Endothelial cell of umbilical vein (primary cell): Measurements from ENCODE around the gene FAM83D. TPM values are rescaled to one million over a fixed set of nuclear protein-coding genes. Genes with fewer than 3 reads are reported as not detected.

ENCODE experiments used
- BruUV-seq: library from RNA; stranded (reverse); fragments of 400-500 nt; replicated peaks from 2 replicates; lab custom pipeline; 2021; lab: Mats Ljungman, UMichigan
- CTCF ChIA-PET: fragments of 300-600, 350-600 bp; sonication (Branson Sonifier 250); formaldehyde crosslinking; loops from one replicate; lab custom pipeline; 2021; ENCODE audit warnings: antibody characterized with exemption, inconsistent platforms; lab: Charles Lee
- POLR2A ChIA-PET: fragments of 300-600, 350-600 bp; sonication (Branson Sonifier 250); formaldehyde crosslinking; loops from one replicate; lab custom pipeline; 2021; ENCODE audit warnings: antibody characterized with exemption, inconsistent platforms; lab: Charles Lee
- DNase-seq: peaks from one replicate; pipeline ENCODE4 v3.0.0-alpha.2; 2011; ENCODE audit warnings: low read depth, low spot score
- FAIRE-seq: peaks from 2 replicates; lab custom pipeline; 2011; peaks lifted over from hg19 to GRCh38; lab: Jason Lieb, UNC
- H2AFZ ChIP-seq: 2 replicates; pipeline ENCODE4 v1.6.0; 2012; ENCODE audit warnings: low read depth, low read length, control low read depth, inconsistent platforms
- H3K27ac ChIP-seq: 2 replicates; pipeline ENCODE4 v1.5.1; 2011; ENCODE audit warnings: low read depth, mild to moderate bottlenecking, control low read depth, low read length, moderate library complexity; ENCODE audit not compliant: insufficient read depth
- H3K27me3 ChIP-seq, 2 experiments: 2 replicates each; pipeline versions ENCODE4 v1.6.0 to v1.6.1; 2011; ENCODE audit warnings: low read length in 2 of 2, mixed read lengths in 1 of 2; ENCODE audit not compliant: control insufficient read depth in 2 of 2, insufficient read depth in 2 of 2
- H3K36me3 ChIP-seq, 2 experiments: 2 replicates in 1 of 2; 3 replicates in 1 of 2; pipeline ENCODE4 v1.5.1; 2011; ENCODE audit warnings: low read length in 2 of 2, mild to moderate bottlenecking in 1 of 2, moderate library complexity in 1 of 2; ENCODE audit not compliant: control insufficient read depth in 2 of 2, insufficient read depth in 2 of 2; ENCODE audit errors: extremely low read depth in 1 of 2
- H3K4me1 ChIP-seq: 3 replicates; pipeline ENCODE4 v1.5.1; 2011; ENCODE audit warnings: mild to moderate bottlenecking, low read length; ENCODE audit not compliant: control insufficient read depth, insufficient read depth; ENCODE audit errors: extremely low read depth
- H3K4me2 ChIP-seq: 2 replicates; pipeline ENCODE4 v1.6.1; 2011; ENCODE audit warnings: low read length, control low read depth, mixed read lengths; ENCODE audit not compliant: insufficient read depth
- H3K4me3 ChIP-seq, 3 experiments: fragments of 200-600 bp in 1 of 3; sonication (generic), shearing (Covaris generic) in 1 of 3; replicated peaks in 1 of 3; 2 replicates each; pipeline ENCODE4 v1.5.1; 2011 to 2016; ENCODE audit warnings: control low read depth in 3 of 3, low read length in 3 of 3, mild to moderate bottlenecking in 2 of 3, inconsistent platforms in 1 of 3, low read depth in 1 of 3, moderate library complexity in 1 of 3; ENCODE audit not compliant: insufficient read depth in 1 of 3
- H3K79me2 ChIP-seq: 2 replicates; pipeline ENCODE4 v1.6.0; 2012; ENCODE audit warnings: low read length, inconsistent platforms; ENCODE audit not compliant: control insufficient read depth, insufficient read depth
- H3K9ac ChIP-seq: replicated peaks from 2 replicates; pipeline ENCODE3; 2011; ENCODE audit warnings: low read length, control low read depth; ENCODE audit not compliant: insufficient read depth; ENCODE audit errors: extremely low read depth
- H3K9me1 ChIP-seq: replicated peaks from 3 replicates; pipeline ENCODE4 v1.6.0; 2011; ENCODE audit warnings: mild to moderate bottlenecking, low read length; ENCODE audit not compliant: control insufficient read depth, insufficient read depth; ENCODE audit errors: extremely low read depth
- H3K9me3 ChIP-seq: replicated peaks from 2 replicates; pipeline ENCODE4 v1.5.1; 2012; ENCODE audit warnings: low read length, inconsistent platforms; ENCODE audit not compliant: control insufficient read depth, insufficient read depth
- H4K20me1 ChIP-seq: replicated peaks from 2 replicates; pipeline ENCODE3; 2011; ENCODE audit warnings: mild to moderate bottlenecking, low read length; ENCODE audit not compliant: control insufficient read depth, insufficient read depth; ENCODE audit errors: extremely low read depth
- EZH2 ChIP-seq: IDR thresholded peaks from 2 replicates; pipeline ENCODE4 v1.6.1; 2012; ENCODE audit warnings: borderline replicate concordance, low read depth, mild to moderate bottlenecking, moderate library complexity, low read length, inconsistent platforms; ENCODE audit not compliant: severe bottlenecking
- FOS ChIP-seq: IDR thresholded peaks from 2 replicates; pipeline ENCODE4 v1.6.1; 2011; ENCODE audit warnings: mild to moderate bottlenecking, low read length, moderate library complexity, borderline replicate concordance; ENCODE audit not compliant: insufficient read depth
- GATA2 ChIP-seq: IDR thresholded peaks from 2 replicates; pipeline ENCODE4 v1.7.0; 2011; ENCODE audit warnings: low read depth, mild to moderate bottlenecking, moderate library complexity, mixed read lengths, low read length; ENCODE audit not compliant: insufficient read length, insufficient read depth
- JUN ChIP-seq: IDR thresholded peaks from 2 replicates; pipeline ENCODE4 v1.6.1; 2011; ENCODE audit warnings: borderline replicate concordance, low read depth; ENCODE audit not compliant: insufficient read length, insufficient read depth
- MYC ChIP-seq: IDR thresholded peaks from one replicate; pipeline ENCODE4 v1.6.1; 2011; ENCODE audit warnings: mild to moderate bottlenecking, low read depth, low read length
- POLR2A ChIP-seq: IDR thresholded peaks from 2 replicates; pipeline ENCODE4 v1.6.1; 2012; ENCODE audit warnings: low read depth, mild to moderate bottlenecking, control low read depth, low read length
- POLR2AphosphoS5 ChIP-seq: IDR thresholded peaks from 2 replicates; pipeline ENCODE4 v1.6.1; 2012; ENCODE audit warnings: low read depth, mild to moderate bottlenecking, control low read depth, low read length, moderate library complexity; ENCODE audit not compliant: insufficient read depth
- dilution Hi-C: fragments of 300-500 bp; cut with MboI; formaldehyde crosslinking; loops from one replicate; pipeline ENCODE4 v1.15.0; 2019; ENCODE audit warnings: low sequenced_read_pairs; ENCODE audit not compliant: extremely low pct_ligation_motif_present
- intact Hi-C: fragments of 100-400 bp; cut with micrococcal nuclease; formaldehyde crosslinking; loops from one replicate; pipeline ENCODE4 v1.10.0; 2022
- polyA plus RNA-seq, 4 experiments: library from polyadenylated mRNA; depleted of rRNA in 3 of 4; stranded (reverse) in 3 of 4; unstranded in 1 of 4; fragments of >200 nt; gene quantifications; 2 replicates each; pipeline versions ENCODE4 v1.2.1 to v1.2.3, GENCODE V29; 2011 to 2012; ENCODE audit warnings: missing spikeins in 1 of 4
- total RNA-seq: library from RNA; stranded (reverse); gene quantifications from 2 replicates; pipeline ENCODE4 v1.2.3, GENCODE V29; 2021
- TF ChIP-seq, protein P1 (sequence below): IDR thresholded peaks from 2 replicates; pipeline ENCODE4 v1.6.1; 2011; ENCODE audit not compliant: insufficient read depth, insufficient read length
- TF ChIP-seq, protein P2 (sequence below), 2 donors: IDR thresholded peaks; 1 replicate in 1 of 2; 2 replicates in 1 of 2; pipeline ENCODE4 v1.5.1; 2011; ENCODE audit warnings: low read length in 2 of 2, mild to moderate bottlenecking in 2 of 2, moderate library complexity in 2 of 2, control low read depth in 1 of 2, inconsistent platforms in 1 of 2, low read depth in 1 of 2; ENCODE audit not compliant: insufficient read depth in 1 of 2; ENCODE audit errors: extremely low read depth in 1 of 2

The FAM83D gene
- total and polyA plus RNA-seq, 2 donors (not counting 3 experiments of a cell fraction or from before 2014, with no cell fraction given): 41.0 to 46.0 TPM

DNA sequence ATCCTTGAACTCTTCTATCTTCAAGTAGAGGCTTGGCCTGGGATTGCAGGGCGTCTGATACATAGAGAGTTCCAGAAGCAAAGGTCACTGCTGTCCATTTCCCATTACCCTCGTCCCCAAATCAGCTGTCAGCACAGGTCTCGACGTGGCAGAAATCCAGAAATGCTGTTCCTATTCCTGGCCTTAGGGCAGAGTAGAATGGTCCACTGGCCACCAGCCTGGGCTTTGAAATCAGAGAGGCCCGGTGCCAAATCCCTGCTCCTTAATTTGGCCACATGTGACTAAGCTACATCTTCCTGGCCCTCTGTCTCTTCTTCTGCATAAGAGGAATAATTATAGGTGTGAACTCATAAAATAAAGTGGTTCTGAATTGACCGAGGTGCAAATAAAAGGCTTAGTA is 40.9 kb upstream of the FAM83D start:
- no TSS peak for BruUV-seq
- ChIA-PET CTCF (interaction anchor here (0.8 kb wide), 1 partner anchor 10 kb away, joined by 3 read pairs; no protein-coding TSS in a partner anchor), POLR2A (no interaction called here)
- H3K36me3 ChIP-seq: peaks cover 0 to 14% of the 10 kb centered on the region in 2 experiments
- no peak overlapping the region for H3K27ac ChIP-seq
- DNase-seq (no peak), FAIRE-seq (no peak)
- H3K9ac ChIP-seq: no peak overlapping the region
- no peaks in the 10 kb centered on the region for H3K79me2 ChIP-seq
- H3K9me3 ChIP-seq: no peaks in the 10 kb centered on the region
- dilution Hi-C loops: no loop called here
- H2AFZ ChIP-seq: no peak overlapping the region
- H3K4me2 ChIP-seq: no peak overlapping the region
- H3K27me3 ChIP-seq: no peaks in the 10 kb centered on the region
- H3K4me3 ChIP-seq: no peak overlapping the region
- TF ChIP-seq, protein P1, sequence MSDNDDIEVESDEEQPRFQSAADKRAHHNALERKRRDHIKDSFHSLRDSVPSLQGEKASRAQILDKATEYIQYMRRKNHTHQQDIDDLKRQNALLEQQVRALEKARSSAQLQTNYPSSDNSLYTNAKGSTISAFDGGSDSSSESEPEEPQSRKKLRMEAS: no peak
- TF ChIP-seq JUN (no peak), POLR2AphosphoS5 (no peak), POLR2A (no peak), GATA2 (no peak), MYC (no peak), FOS (no peak), EZH2 (no peak)
- TF ChIP-seq, protein P2, sequence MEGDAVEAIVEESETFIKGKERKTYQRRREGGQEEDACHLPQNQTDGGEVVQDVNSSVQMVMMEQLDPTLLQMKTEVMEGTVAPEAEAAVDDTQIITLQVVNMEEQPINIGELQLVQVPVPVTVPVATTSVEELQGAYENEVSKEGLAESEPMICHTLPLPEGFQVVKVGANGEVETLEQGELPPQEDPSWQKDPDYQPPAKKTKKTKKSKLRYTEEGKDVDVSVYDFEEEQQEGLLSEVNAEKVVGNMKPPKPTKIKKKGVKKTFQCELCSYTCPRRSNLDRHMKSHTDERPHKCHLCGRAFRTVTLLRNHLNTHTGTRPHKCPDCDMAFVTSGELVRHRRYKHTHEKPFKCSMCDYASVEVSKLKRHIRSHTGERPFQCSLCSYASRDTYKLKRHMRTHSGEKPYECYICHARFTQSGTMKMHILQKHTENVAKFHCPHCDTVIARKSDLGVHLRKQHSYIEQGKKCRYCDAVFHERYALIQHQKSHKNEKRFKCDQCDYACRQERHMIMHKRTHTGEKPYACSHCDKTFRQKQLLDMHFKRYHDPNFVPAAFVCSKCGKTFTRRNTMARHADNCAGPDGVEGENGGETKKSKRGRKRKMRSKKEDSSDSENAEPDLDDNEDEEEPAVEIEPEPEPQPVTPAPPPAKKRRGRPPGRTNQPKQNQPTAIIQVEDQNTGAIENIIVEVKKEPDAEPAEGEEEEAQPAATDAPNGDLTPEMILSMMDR (IDR thresholded peaks at IDR 0.05; ENCODE audit: extremely low read depth in 1 of 2, insufficient read depth in 1 of 2, low read depth in 1 of 2, low read length in 2 of 2): no peak
- no peaks in the 10 kb centered on the region for H4K20me1 ChIP-seq
- H3K4me1 ChIP-seq: peaks cover 6% of the 10 kb centered on the region
- no peaks in the 10 kb centered on the region for H3K9me1 ChIP-seq
- intact Hi-C loops: no loop called here
